DND-41 (cell line): ENCODE results near the gene GALNT18.

ENCODE experiments used
- ATAC-seq: fragments of 200-7000 bp; cut with Tn5 transposase; 3 replicates; pipeline ENCODE4 v1.9.1; 2021; ENCODE audit warnings: low read depth; ENCODE audit not compliant: insufficient read depth
- DNase-seq: peaks from one replicate; pipeline ENCODE4 v3.0.0-alpha.2; 2020
- H2AFZ ChIP-seq: 2 replicates; pipeline ENCODE4 v1.6.0; 2012; ENCODE audit warnings: low read depth, low read length
- H3K27ac ChIP-seq: 2 replicates; pipeline ENCODE4 v1.5.1; 2012; ENCODE audit warnings: low read length, inconsistent platforms
- H3K27me3 ChIP-seq: fragments of 200-600 bp; sonication (generic); 2 replicates; pipeline ENCODE4 v1.6.0; 2012; ENCODE audit warnings: low read length, mild to moderate bottlenecking, inconsistent platforms; ENCODE audit not compliant: insufficient read depth, poor library complexity
- H3K36me3 ChIP-seq: 2 replicates; pipeline ENCODE4 v1.5.1; 2012; ENCODE audit warnings: low read length, inconsistent platforms; ENCODE audit not compliant: insufficient read depth
- H3K4me1 ChIP-seq: 2 replicates; pipeline ENCODE4 v1.5.1; 2012; ENCODE audit warnings: mild to moderate bottlenecking, low read length; ENCODE audit not compliant: insufficient read depth
- H3K4me2 ChIP-seq: 2 replicates; pipeline ENCODE4 v1.6.0; 2012; ENCODE audit warnings: mild to moderate bottlenecking, moderate library complexity, low read length, inconsistent platforms; ENCODE audit not compliant: insufficient read depth
- H3K4me3 ChIP-seq, 2 experiments: fragments of 200-600 bp in 1 of 2; shearing (Covaris generic) in 1 of 2; 2 replicates each; pipeline ENCODE4 v1.5.1; 2012 to 2016; ENCODE audit warnings: inconsistent platforms in 2 of 2, low read length in 2 of 2, mild to moderate bottlenecking in 2 of 2, low read depth in 1 of 2, moderate library complexity in 1 of 2
- H3K79me2 ChIP-seq: 2 replicates; pipeline ENCODE4 v1.6.0; 2012; ENCODE audit warnings: low read length, inconsistent platforms; ENCODE audit not compliant: insufficient read depth
- H3K9ac ChIP-seq: 2 replicates; pipeline ENCODE4 v1.6.0; 2012; ENCODE audit warnings: low read depth, mild to moderate bottlenecking, inconsistent platforms, low read length, moderate library complexity
- H3K9me3 ChIP-seq: 2 replicates; pipeline ENCODE4 v1.5.1; 2012; ENCODE audit warnings: low read length, moderate library complexity, mild to moderate bottlenecking, inconsistent platforms; ENCODE audit not compliant: insufficient read depth, severe bottlenecking
- H4K20me1 ChIP-seq: 2 replicates; pipeline ENCODE4 v1.6.0; 2012; ENCODE audit warnings: low read length; ENCODE audit not compliant: insufficient read depth
- CTCF ChIP-seq: IDR thresholded peaks from 2 replicates; pipeline ENCODE4 v1.5.1; 2012; ENCODE audit warnings: borderline replicate concordance, low read length, moderate library complexity, mild to moderate bottlenecking; ENCODE audit not compliant: poor library complexity, severe bottlenecking; ENCODE audit errors: extremely low read depth
- EZH2 ChIP-seq: IDR thresholded peaks from 3 replicates; pipeline ENCODE4 v1.6.1; 2012; ENCODE audit warnings: borderline replicate concordance, low read depth, mild to moderate bottlenecking, moderate library complexity, low read length, inconsistent platforms; ENCODE audit not compliant: severe bottlenecking

GALNT18 gene

GRCh38 chr11:11347592-11347991 is 274.2 kb downstream of the GALNT18 start:
- Histone ChIP-seq H3K27me3 (peaks cover 5% of the 10 kb centered on the region), H3K9ac (no peak overlapping the region)
- no peak for ATAC-seq

GRCh38 chr11:11346303-11346702 is 275.5 kb downstream of the GALNT18 start:
- Histone ChIP-seq H2AFZ (no peak overlapping the region), H3K27me3 (peaks cover 6% of the 10 kb centered on the region), H4K20me1 (no peaks in the 10 kb centered on the region), H3K36me3 (no peaks in the 10 kb centered on the region), H3K9me3 (no peaks in the 10 kb centered on the region), H3K4me2 (no peak overlapping the region), H3K27ac (no peak overlapping the region), H3K4me1 (no peaks in the 10 kb centered on the region), H3K79me2 (no peaks in the 10 kb centered on the region), H3K4me3 (no peak overlapping the region), H3K9ac (no peak overlapping the region)
- no peak for DNase-seq
- ATAC-seq, result no peak
- TF ChIP-seq EZH2 (no peak), CTCF (no peak)

More at GRCh38 chr11:11347592-11347991, 274.2 kb downstream of the GALNT18 start:
- no peak for DNase-seq
- H3K4me2 ChIP-seq, result no peak overlapping the region
- TF ChIP-seq EZH2 (no peak), CTCF (no peak)
- H3K27ac ChIP-seq, result no peak overlapping the region
- H3K9me3 ChIP-seq, result no peaks in the 10 kb centered on the region
- H3K79me2 ChIP-seq, result no peaks in the 10 kb centered on the region
- no peaks in the 10 kb centered on the region for H3K4me1 ChIP-seq
- H2AFZ ChIP-seq, result no peak overlapping the region
- no peaks in the 10 kb centered on the region for H3K36me3 ChIP-seq
- no peaks in the 10 kb centered on the region for H4K20me1 ChIP-seq
- no peak overlapping the region for H3K4me3 ChIP-seq

GRCh38 chr11:11345099-11345498 is 276.7 kb downstream of the GALNT18 start:
- no peaks in the 10 kb centered on the region for H3K4me1 ChIP-seq
- H2AFZ ChIP-seq, result no peak overlapping the region
- no peaks in the 10 kb centered on the region for H3K9me3 ChIP-seq
- H3K27me3 ChIP-seq, result peaks cover 7% of the 10 kb centered on the region
- TF ChIP-seq EZH2 (no peak), CTCF (no peak)
- H4K20me1 ChIP-seq, result no peaks in the 10 kb centered on the region
- no peaks in the 10 kb centered on the region for H3K36me3 ChIP-seq
- H3K4me3 ChIP-seq, result no peak overlapping the region
- ATAC-seq (no peak), DNase-seq (no peak)
- H3K4me2 ChIP-seq, result no peak overlapping the region
- H3K9ac ChIP-seq, result no peak overlapping the region
- no peak overlapping the region for H3K27ac ChIP-seq
- H3K79me2 ChIP-seq, result no peaks in the 10 kb centered on the region

- DNase-seq (no peak), ATAC-seq (no peak)
- no peaks in the 10 kb centered on the region for H3K4me1 ChIP-seq
- no peak overlapping the region for H3K4me3 ChIP-seq
- H3K36me3 ChIP-seq, result no peaks in the 10 kb centered on the region
- H3K4me2 ChIP-seq, result no peak overlapping the region
- peaks cover 10% of the 10 kb centered on the region for H3K27me3 ChIP-seq
- H3K27ac ChIP-seq, result no peak overlapping the region
- no peak overlapping the region for H3K9ac ChIP-seq
- no peaks in the 10 kb centered on the region for H3K9me3 ChIP-seq
- TF ChIP-seq EZH2, result no peak
- no peak for TF ChIP-seq CTCF
- no peak overlapping the region for H2AFZ ChIP-seq
- H4K20me1 ChIP-seq, result no peaks in the 10 kb centered on the region
- H3K79me2 ChIP-seq, result no peaks in the 10 kb centered on the region
These were observed 277.8 kb downstream of the GALNT18 start for GRCh38 chr11:11344045-11344444.
